ENCODE data around the gene VSIR. TPM values are rescaled to one million over a fixed set of nuclear protein-coding genes. Genes with fewer than 3 reads are reported as not detected.

Gene VSIR
- total and polyA plus RNA-seq, 2 donors (not counting 1 experiment from before 2014, with no cell fraction given): 40.5 to 61.2 TPM

DNA sequence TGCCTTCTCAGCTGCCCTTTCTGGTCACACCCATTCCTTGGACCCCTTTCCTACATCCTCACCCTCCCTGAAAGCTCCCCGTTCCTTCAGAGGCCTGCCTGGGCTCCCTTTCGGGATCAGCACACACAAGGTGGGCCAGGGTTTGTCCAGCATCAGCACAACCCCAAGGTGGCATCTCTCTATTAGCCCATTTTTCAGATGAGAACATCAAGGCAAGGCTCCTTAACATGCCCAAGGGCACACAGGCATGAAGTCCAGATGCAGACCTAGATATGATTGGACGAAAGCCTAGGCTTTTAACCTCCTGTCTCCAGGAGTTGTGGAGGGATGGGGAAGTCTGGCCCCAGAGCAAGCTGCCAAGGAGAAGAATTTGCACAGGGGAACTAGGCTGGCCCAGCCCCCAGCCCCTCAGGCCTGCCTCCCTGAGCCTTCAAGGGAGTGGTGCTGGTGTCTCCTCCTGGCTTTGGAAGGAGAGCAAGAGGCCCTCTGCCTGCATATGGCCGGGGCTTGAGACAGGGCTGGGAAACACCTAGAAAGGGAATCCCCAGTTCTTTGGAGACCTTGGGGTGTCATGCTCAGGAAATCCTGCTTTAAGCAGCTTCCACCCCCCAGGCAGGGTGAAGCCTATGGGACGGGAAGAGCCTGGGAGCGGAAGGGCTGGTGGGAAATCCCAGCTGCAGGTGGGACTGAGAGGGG is 9.0 kb upstream of the VSIR start:
- Mint-ChIP-seq H3K27ac (no peak overlapping the region), H3K9me3 (ENCODE audit: insufficient read depth) (no peaks in the 10 kb centered on the region), H3K27me3 (no peaks in the 10 kb centered on the region), H3K4me1 (peaks cover 8% of the 10 kb centered on the region), H3K4me3 (no peak overlapping the region)
- Histone ChIP-seq H3K79me2 (ENCODE audit: control insufficient read depth, insufficient read depth, low read length) (peaks cover 5% of the 10 kb centered on the region), H4K20me1 (ENCODE audit: control insufficient read depth, insufficient read depth, low read length, poor library complexity, severe bottlenecking) (no peaks in the 10 kb centered on the region), H3K27ac (ENCODE audit: low read length in 2 of 2) (no peak overlapping the region), H3K4me3 (ENCODE audit: control extremely low read depth in 1 of 5, extremely low read depth in 1 of 5, insufficient read depth in 1 of 5, low read depth in 2 of 5, low read length in 4 of 5) (no peak overlapping the region), H2AFZ (ENCODE audit: insufficient read depth, low read depth, low read length, poor library complexity, severe bottlenecking) (no peak overlapping the region), H3K27me3 (replicated peaks in 1 of 4; ENCODE audit: control extremely low read depth in 1 of 4, control insufficient read depth in 3 of 4, insufficient read depth in 4 of 4, low read length in 3 of 4) (no peaks in the 10 kb centered on the region), H3K36me3 (replicated peaks in 1 of 2; ENCODE audit: control extremely low read depth in 1 of 2, control insufficient read depth in 1 of 2, extremely low read depth in 1 of 2, insufficient read depth in 2 of 2, low read length in 1 of 2) (no peaks in the 10 kb centered on the region), H3K9ac (ENCODE audit: low read length) (no peak overlapping the region), H3K4me2 (replicated peaks; ENCODE audit: low read depth, low read length, poor library complexity, severe bottlenecking) (no peak overlapping the region), H3K9me3 (ENCODE audit: control extremely low read depth in 1 of 3, control insufficient read depth in 2 of 3, insufficient read depth in 1 of 3, low read length in 2 of 3) (no peaks in the 10 kb centered on the region), H3K4me1 (ENCODE audit: control insufficient read depth in 2 of 2, insufficient read depth in 2 of 2, low read length in 2 of 2) (peaks cover 5 to 9% of the 10 kb centered on the region in 2 donors)
- ChIA-PET POLR2A (interaction anchor here (0.6 to 1.0 kb wide), 2 partner anchors 9 to 120 kb away, joined by 3 read pairs; partner anchors contain the start of gene VSIR), CTCF (interaction anchor here (1.3 kb wide), 1 partner anchor 114 kb away, joined by 4 read pairs; no protein-coding TSS in a partner anchor)
- no peak for ATAC-seq (ENCODE audit: low read depth)
- intact Hi-C loops (cut with micrococcal nuclease): no loop called here
- 93% methylated on average over 5 of the region's 6 CpGs for WGBS (ENCODE audit: insufficient coverage)
- no peak for DNase-seq
- no peak for TF ChIP-seq EZH2 (IDR thresholded peaks at IDR 0.05; ENCODE audit: borderline replicate concordance, insufficient read depth, low read depth, low read length, poor library complexity, severe bottlenecking)
- TF ChIP-seq, protein P1, sequence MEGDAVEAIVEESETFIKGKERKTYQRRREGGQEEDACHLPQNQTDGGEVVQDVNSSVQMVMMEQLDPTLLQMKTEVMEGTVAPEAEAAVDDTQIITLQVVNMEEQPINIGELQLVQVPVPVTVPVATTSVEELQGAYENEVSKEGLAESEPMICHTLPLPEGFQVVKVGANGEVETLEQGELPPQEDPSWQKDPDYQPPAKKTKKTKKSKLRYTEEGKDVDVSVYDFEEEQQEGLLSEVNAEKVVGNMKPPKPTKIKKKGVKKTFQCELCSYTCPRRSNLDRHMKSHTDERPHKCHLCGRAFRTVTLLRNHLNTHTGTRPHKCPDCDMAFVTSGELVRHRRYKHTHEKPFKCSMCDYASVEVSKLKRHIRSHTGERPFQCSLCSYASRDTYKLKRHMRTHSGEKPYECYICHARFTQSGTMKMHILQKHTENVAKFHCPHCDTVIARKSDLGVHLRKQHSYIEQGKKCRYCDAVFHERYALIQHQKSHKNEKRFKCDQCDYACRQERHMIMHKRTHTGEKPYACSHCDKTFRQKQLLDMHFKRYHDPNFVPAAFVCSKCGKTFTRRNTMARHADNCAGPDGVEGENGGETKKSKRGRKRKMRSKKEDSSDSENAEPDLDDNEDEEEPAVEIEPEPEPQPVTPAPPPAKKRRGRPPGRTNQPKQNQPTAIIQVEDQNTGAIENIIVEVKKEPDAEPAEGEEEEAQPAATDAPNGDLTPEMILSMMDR (IDR thresholded peaks at IDR 0.05): no peak

DNA sequence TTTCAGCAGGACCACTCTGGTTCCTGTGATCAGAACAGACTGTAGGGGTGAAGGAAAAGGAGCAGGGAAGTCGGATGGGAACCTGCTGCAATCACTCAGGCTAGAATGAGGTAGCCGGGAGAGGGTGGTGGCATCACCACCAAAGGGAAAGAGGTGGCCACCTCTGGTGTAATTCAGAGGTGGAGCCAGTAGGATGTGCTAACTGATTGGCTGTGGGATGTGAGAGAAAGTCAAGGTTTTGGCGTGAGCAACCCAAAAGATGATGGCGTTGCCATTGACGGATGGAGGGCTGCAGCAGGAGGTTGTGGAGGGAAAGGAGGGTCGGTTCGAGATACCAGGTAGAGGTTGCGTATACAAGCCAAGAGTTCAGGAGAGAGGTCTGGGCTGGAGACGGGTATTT is 7.4 kb upstream of the VSIR start:
- Histone ChIP-seq H3K4me3 (ENCODE audit: control extremely low read depth in 1 of 5, extremely low read depth in 1 of 5, insufficient read depth in 1 of 5, low read depth in 2 of 5, low read length in 4 of 5) (no peak overlapping the region), H3K79me2 (ENCODE audit: control insufficient read depth, insufficient read depth, low read length) (peaks cover 19% of the 10 kb centered on the region), H2AFZ (ENCODE audit: insufficient read depth, low read depth, low read length, poor library complexity, severe bottlenecking) (no peak overlapping the region), H3K36me3 (replicated peaks in 1 of 2; ENCODE audit: control extremely low read depth in 1 of 2, control insufficient read depth in 1 of 2, extremely low read depth in 1 of 2, insufficient read depth in 2 of 2, low read length in 1 of 2) (no peaks in the 10 kb centered on the region), H3K4me2 (replicated peaks; ENCODE audit: low read depth, low read length, poor library complexity, severe bottlenecking) (no peak overlapping the region), H3K9me3 (ENCODE audit: control extremely low read depth in 1 of 3, control insufficient read depth in 2 of 3, insufficient read depth in 1 of 3, low read length in 2 of 3) (no peaks in the 10 kb centered on the region), H3K27ac (ENCODE audit: low read length in 2 of 2) (no peak overlapping the region), H3K27me3 (replicated peaks in 1 of 4; ENCODE audit: control extremely low read depth in 1 of 4, control insufficient read depth in 3 of 4, insufficient read depth in 4 of 4, low read length in 3 of 4) (no peaks in the 10 kb centered on the region), H3K4me1 (ENCODE audit: control insufficient read depth in 2 of 2, insufficient read depth in 2 of 2, low read length in 2 of 2) (peaks cover 21 to 25% of the 10 kb centered on the region in 2 donors), H4K20me1 (ENCODE audit: control insufficient read depth, insufficient read depth, low read length, poor library complexity, severe bottlenecking) (no peaks in the 10 kb centered on the region), H3K9ac (ENCODE audit: low read length) (no peak overlapping the region)
- intact Hi-C loops (cut with micrococcal nuclease): no loop called here
- Mint-ChIP-seq H3K4me1 (peaks cover 23% of the 10 kb centered on the region), H3K9me3 (ENCODE audit: insufficient read depth) (no peaks in the 10 kb centered on the region), H3K4me3 (no peak overlapping the region), H3K27ac (no peak overlapping the region), H3K27me3 (no peaks in the 10 kb centered on the region)
- no peak for TF ChIP-seq EZH2 (IDR thresholded peaks at IDR 0.05; ENCODE audit: borderline replicate concordance, insufficient read depth, low read depth, low read length, poor library complexity, severe bottlenecking)
- TF ChIP-seq, protein P1 (IDR thresholded peaks at IDR 0.05): no peak
- no peak for ATAC-seq (ENCODE audit: low read depth)
- WGBS (ENCODE audit: insufficient coverage): 94% methylated on average over 9 of the region's 9 CpGs
- POLR2A ChIA-PET: no interaction called here
- CTCF ChIA-PET: interaction anchor here (1.3 to 2.0 kb wide), 2 partner anchors 72 to 116 kb away, joined by 4 to 6 read pairs; no protein-coding TSS in a partner anchor
- no peak for DNase-seq
